NCI-H2029 treated with DMSO at 0.1 percent for 48 hours (cell line): ENCODE results near the gene INPP5A.
"Not testable (repeated sequence)": the region's sequence is repeated elsewhere in the genome, so short reads cannot be mapped to it uniquely, and the experiment has no call there.

Experiments used
- DNase-seq: peaks from one replicate; lab custom pipeline; 2025; lab: John Stamatoyannopoulos, UW

Gene INPP5A

GRCh38 chr10:132563485-132564248 lies 26.1 kb downstream of the INPP5A start:
- DNase-seq: no peak

DNA sequence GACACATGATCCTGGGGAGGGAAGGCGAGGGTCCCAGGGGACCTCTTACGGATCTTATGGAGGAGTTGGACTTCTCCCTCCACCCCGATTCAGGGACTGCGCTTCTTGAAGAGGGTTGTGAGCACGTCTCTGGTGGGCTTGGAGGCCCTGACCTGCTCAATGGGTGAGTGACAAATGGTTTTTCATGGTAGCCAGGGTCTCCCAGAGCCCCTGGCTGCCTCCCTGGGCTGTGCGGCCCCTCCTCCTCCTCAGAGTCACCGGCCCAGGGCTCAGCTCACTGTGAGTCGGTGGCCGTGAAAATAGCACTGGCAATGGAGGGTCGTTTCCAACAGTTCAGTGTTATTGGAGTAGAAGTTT lies 26.6 kb downstream of the INPP5A start:
- no peak for DNase-seq

DNA sequence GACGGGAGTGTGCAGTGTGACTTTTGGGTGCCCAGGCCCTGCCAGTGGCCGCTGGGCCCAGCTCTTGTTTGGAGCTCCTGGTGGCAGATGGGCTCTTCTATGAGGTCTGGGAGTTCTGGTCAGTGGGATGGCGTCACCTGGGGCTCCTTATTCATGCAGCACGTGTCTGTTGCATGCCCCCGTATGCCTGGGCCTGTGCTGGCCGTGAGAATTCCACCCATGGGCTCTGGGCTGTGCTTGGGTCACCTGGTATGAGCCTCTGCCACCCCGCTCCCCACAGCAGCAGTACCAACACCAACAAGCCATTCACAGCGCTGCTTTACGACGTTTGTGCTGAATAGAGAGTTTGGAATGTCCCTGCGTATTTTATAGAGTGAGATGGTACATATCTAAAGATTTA lies 27.1 kb downstream of the INPP5A start:
- no peak for DNase-seq

GRCh38 chr10:132565516-132566209 lies 28.1 kb downstream of the INPP5A start:
- DNase-seq: no peak

DNA sequence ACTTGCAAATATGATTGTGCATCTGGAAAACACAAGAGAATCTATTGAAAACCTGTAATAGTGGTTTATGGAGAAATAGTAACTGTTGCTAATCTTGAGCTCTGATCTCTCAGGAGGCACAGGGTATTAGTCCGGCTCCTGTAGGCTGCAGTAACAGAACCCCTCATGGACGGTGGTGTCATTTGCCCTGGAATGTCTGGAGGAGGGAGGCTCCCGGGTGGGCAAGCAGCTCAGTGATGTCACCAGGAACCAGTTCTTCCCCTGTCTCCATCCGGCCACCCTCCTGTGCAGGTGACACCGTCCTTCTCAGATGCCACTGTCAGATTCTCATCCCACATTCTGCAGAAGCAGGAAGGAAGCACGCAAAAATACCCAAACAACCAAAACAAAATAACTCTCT lies 29.3 kb downstream of the INPP5A start:
- DNase-seq: no peak

GRCh38 chr10:132570265-132570664 lies 32.7 kb downstream of the INPP5A start:
- DNase-seq: no peak

- no peak for DNase-seq
These were observed 33.4 kb downstream of the INPP5A start for GRCh38 chr10:132570771-132571649.

DNA sequence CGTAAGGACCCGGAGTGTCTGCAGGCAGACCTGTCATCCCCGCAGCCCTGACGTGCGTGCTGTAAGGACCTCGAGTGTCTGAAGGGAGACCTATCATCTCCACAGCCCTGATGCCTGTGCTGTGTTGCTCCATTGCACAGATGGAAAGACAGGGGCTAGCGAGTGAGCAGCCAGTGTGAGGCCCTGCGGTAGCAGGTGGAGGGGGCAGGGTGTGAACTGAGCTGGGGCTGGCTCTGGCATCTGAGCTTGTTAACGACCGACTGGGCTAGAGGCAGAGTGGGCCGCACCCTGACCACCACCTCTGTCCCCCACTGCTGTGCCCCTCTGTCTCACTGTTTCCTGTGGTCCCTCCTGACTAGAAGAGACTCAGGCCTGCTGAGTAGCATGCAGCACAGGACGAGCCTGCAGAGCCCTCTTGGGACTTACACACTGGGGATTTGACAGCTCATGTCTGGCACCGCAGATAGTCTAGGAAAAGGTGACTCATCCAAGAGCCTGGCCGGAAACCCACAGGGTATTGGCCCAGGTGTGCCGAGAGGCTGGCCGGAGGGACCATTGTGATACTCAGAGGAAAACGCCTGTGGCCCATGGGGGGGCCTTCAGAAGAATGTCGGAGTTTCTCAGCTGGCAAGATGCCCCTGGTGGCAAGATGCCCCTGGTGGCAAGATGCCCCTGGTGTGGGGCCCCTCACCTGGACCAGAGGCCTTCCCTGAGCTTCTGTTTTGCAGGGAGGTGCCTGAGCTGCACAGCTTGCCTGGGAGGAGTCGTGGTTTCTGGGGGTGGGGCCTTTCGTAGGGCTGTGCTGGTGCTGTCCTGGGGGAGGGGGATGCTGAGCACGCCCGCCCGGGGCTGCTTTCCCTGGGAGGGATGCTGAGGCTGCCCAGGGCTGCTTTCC lies 34.3 kb downstream of the INPP5A start:
- no peak for DNase-seq

GRCh38 chr10:132572545-132572937 lies 35.0 kb downstream of the INPP5A start:
- DNase-seq: no peak

DNA sequence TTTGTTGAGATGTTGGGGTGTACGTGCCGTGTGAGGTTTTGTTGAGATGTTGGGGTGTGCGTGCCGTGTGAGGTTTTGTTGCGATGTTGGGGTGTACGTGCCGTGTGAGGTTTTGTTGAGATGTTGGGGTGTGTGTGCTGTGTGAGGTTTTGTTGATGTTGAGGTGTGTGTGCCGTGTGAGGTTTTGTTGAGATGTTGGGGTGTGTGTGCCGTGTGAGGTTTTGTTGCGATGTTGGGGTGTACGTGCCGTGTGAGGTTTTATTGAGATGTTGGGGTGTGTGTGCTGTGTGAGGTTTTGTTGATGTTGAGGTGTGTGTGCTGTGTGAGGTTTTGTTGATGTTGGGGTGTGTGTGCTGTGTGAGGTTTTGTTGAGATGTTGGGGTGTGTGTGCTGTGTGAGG lies 35.4 kb downstream of the INPP5A start:
- DNase-seq: not testable (repeated sequence)

DNA sequence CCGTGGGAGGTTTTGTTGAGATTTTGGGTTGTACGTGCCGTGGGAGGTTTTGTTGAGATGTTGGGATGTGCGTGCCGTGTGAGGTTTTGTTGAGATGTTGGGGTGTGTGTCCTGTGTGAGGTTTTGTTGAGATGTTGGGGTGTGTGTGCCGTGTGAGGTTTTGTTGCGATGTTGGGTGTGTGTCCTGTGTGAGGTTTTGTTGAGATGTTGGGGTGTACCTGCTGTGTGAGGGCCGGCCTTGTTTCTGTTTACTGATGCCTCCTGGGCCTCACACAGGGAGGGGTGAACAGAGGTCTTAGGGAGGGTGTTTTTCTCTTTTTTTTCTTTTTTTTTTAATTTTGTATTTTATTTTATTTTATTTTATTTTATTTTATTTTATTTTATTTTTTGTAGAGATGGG lies 36.7 kb downstream of the INPP5A start:
- no peak for DNase-seq

DNA sequence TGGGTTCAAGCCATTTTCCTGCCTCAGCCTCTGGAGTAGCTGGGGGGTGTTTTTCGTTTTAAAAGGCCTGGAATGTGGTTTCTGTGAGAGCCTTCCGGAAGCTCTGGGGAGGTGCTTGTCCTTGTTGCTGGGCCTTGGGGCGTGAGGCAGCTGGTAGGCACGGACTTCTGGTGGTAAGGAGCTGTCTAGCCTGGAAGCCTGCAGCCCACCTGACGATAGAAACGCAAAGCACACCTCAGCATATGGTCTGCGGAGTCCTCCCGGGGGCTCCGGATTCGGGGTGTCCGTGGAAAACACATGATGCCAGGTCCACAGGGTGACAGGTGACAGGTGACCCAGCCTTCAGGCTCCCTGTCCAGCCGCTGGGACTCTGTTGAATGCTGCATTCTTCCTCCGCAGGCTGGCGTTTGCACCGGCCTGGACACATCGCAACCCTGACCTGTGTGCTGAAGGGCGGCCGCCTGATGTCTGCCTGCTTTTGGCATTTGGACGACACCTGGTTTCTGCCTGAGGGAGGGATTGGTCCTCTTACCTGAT lies 37.3 kb downstream of the INPP5A start:
- DNase-seq: no peak

- DNase-seq: no peak
These were observed 38.0 kb downstream of the INPP5A start for GRCh38 chr10:132575320-132576201.

DNA sequence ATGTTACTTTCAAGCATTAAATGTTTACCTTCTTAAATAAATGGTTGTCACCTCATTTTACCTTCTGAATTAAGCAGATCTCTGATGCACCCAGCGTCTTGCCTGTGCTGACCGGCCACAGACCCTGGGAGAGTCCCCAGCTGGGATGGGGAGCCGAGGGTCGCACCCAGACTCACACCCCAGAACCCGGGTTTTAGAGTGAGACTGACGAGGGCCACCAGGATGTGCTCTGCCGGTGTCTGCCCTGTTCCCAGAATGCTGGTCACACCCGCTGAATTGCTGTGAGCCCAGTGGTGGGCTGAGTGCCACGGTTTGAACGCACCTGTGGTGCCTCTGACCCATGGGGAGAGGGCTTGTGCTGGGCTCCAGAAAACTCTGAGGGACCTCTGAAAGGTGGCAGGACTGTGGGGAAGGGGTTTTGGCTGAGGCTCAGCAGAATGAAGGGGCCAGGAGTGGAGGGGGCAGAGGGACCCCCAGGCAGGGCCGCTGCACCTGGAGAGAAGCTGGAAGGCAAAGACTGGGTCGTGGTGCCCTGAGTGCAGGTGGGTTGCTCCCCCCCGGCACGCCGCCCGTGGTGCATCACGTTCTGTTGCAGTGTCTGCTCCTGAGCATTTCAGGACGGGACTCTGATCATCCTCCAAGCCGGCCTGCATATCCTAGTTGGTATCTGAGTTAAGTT lies 39.2 kb downstream of the INPP5A start:
- DNase-seq: no peak

GRCh38 chr10:132577350-132578003 lies 39.9 kb downstream of the INPP5A start:
- DNase-seq: no peak

DNA sequence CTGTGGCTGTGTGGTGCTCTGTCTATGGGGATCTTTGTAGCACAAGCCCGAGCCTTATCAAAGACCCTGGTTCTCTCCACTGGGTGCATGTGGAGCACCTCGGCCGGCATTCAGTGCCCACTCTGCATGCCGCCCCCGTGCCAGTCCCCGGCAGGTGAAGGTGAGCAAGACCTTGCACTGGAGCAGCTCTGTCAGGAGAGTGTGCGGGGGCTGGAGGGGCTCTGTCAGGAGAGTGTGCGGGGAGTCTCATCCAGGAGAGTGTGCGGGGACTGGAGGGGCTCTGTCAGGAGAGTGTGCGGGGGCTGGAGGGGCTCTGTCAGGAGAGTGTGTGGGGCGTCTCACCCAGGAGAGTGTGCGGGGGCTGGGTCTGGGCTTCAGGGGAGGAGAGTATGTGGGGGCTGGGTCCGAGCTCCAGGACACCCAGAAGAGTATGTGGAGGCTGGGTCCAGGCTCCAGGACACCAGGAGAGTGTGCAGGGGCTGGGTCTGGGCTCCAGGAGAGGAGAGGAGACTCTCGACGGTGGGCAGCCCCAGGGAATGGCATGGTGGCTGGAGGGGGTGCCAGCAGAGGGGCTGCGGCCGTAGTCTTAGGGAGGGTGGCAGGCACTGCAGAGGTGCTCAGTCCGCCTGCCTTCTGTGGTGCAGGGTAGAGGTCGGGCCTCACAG lies 40.8 kb downstream of the INPP5A start:
- DNase-seq: no peak

GRCh38 chr10:132579027-132579859 lies 41.7 kb downstream of the INPP5A start:
- DNase-seq: no peak

GRCh38 chr10:132580143-132580542 lies 42.6 kb downstream of the INPP5A start:
- no peak for DNase-seq
